Stimulated activated memory B cell treated with anti-CD40 and anti-IgM and Interleukin-4, amounts not matched to agents 10 μg/mL and 1 μg/mL and 100 μg/mL, for 72 hours (primary cell): ENCODE results near the gene PPP3CA.
"Not testable (repeated sequence)": the region's sequence is repeated elsewhere in the genome, so short reads cannot be mapped to it uniquely, and the experiment has no call there.

Experiments used
- ATAC-seq: fragments of 150-1000 bp; cut with Tn5 transposase; 2 replicates; pipeline ENCODE4 v1.10.0; 2021
- H3K27ac Mint-ChIP-seq: one replicate; pipeline ENCODE4 v1.8.0; 2022; ENCODE audit warnings: mild to moderate bottlenecking, mixed read lengths
- H3K27me3 Mint-ChIP-seq: one replicate; pipeline ENCODE4 v1.8.0; 2022; ENCODE audit warnings: mixed read lengths
- H3K36me3 Mint-ChIP-seq: one replicate; pipeline ENCODE4 v1.8.0; 2022; ENCODE audit warnings: mixed read lengths
- H3K4me1 Mint-ChIP-seq: one replicate; pipeline ENCODE4 v1.8.0; 2022; ENCODE audit warnings: mixed read lengths
- H3K4me3 Mint-ChIP-seq: one replicate; pipeline ENCODE4 v1.8.0; 2022; ENCODE audit warnings: mild to moderate bottlenecking, moderate library complexity, mixed read lengths
- H3K9me3 Mint-ChIP-seq: one replicate; pipeline ENCODE4 v1.8.0; 2022; ENCODE audit warnings: mixed read lengths

PPP3CA gene

GRCh38 chr4:101092609-101093008 is 254.7 kb downstream of the PPP3CA start:
- not testable (repeated sequence) for H3K27me3 Mint-ChIP-seq, ATAC-seq, H3K4me3 Mint-ChIP-seq, H3K4me1 Mint-ChIP-seq, H3K27ac Mint-ChIP-seq, H3K9me3 Mint-ChIP-seq
- peaks cover 30% of the 10 kb centered on the region for H3K36me3 Mint-ChIP-seq

DNA sequence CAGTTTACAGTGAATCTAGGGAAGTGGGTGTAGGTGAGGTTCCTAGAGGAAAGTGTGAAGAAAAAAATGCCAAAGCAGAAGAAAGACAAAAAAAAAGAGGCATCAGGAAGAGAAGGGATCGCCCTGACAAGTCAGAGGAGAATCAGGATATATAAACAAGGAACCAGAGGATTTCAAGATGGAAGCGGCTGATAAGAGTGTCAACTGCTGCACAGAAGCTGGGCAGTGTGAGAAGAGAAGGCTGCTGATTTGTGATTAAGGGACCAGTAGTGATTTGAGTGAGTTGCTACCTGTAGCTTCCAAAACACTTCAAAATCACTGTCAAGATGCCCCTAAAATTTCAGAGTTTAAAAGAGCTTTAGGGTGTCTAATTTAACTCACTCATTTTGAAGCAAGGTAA is 258.2 kb downstream of the PPP3CA start:
- Mint-ChIP-seq H3K36me3 (peaks cover 37% of the 10 kb centered on the region), H3K4me1 (peaks cover 38% of the 10 kb centered on the region), H3K9me3 (peaks cover 7% of the 10 kb centered on the region), H3K4me3 (no peak overlapping the region), H3K27ac (peak overlapping the region; percentile 33), H3K27me3 (no peaks in the 10 kb centered on the region)
- no peak for ATAC-seq

- no peak for ATAC-seq
- H3K36me3 Mint-ChIP-seq, result peaks cover 32% of the 10 kb centered on the region
- peaks cover 39% of the 10 kb centered on the region for H3K4me1 Mint-ChIP-seq
- H3K27ac Mint-ChIP-seq, result peak overlapping the region; percentile 33
- H3K27me3 Mint-ChIP-seq, result no peaks in the 10 kb centered on the region
- no peaks in the 10 kb centered on the region for H3K9me3 Mint-ChIP-seq
- no peak overlapping the region for H3K4me3 Mint-ChIP-seq
These were observed 260.3 kb downstream of the PPP3CA start for GRCh38 chr4:101086801-101087586.

GRCh38 chr4:101083131-101083530 is 264.2 kb downstream of the PPP3CA start:
- no peak for ATAC-seq
- Mint-ChIP-seq H3K36me3 (peaks cover 47% of the 10 kb centered on the region), H3K4me3 (no peak overlapping the region), H3K27ac (no peak overlapping the region), H3K4me1 (peaks cover 38% of the 10 kb centered on the region), H3K27me3 (no peaks in the 10 kb centered on the region), H3K9me3 (no peaks in the 10 kb centered on the region)

DNA sequence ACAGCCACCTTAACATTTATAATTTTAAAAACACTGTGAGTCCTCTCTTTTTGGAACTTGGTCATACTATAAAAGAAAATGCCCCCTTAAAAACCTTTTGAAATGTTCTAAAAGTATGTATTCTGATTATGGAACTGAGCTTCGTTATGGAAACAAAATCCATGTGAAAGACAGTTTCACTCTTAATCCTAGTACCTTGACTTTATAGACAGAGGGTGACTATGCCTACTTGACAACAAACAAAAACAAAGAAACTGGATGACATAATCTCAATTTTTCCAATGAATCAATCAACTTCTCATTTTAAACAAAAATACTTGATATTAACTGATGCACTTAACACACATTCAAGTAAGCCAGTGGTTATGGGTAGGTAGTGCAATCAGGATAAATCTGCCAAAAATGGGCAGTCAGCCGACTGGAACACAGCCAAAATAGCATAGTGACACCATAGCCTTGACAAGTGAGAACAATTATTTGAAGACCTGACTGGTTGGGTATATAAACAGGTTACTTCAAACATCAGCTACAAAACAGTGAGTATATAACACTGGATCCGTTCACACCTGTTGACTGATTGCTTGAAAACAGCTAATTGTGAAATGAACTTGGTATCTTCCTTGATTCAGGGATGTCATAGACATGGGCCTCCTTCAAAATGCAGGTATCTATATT is 265.5 kb downstream of the PPP3CA start:
- no peak for ATAC-seq
- H3K27me3 Mint-ChIP-seq, result no peaks in the 10 kb centered on the region
- H3K27ac Mint-ChIP-seq, result no peak overlapping the region
- peaks cover 32% of the 10 kb centered on the region for H3K4me1 Mint-ChIP-seq
- H3K36me3 Mint-ChIP-seq, result peaks cover 39% of the 10 kb centered on the region
- H3K9me3 Mint-ChIP-seq, result no peaks in the 10 kb centered on the region
- no peak overlapping the region for H3K4me3 Mint-ChIP-seq

DNA sequence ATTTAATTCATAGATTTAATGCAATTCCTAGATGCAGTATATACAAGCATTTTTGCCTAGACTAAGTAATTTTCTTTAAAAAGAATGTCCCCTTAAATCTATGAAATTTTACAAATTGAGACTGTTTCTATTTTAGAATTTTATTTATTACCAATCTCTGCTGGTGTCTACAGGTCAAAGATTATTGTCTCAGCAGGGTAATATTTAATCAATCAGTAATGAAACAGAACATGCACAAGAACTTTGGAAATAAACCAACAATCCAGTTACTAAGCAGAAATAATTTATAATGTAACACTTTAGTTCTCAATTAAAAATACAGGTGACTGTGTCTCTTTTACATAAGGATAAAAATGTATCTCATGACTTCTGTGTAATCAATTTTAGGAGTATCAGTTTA is 266.2 kb downstream of the PPP3CA start:
- ATAC-seq, result no peak
- H3K27me3 Mint-ChIP-seq, result no peaks in the 10 kb centered on the region
- H3K4me1 Mint-ChIP-seq, result peaks cover 26% of the 10 kb centered on the region
- no peak overlapping the region for H3K27ac Mint-ChIP-seq
- H3K4me3 Mint-ChIP-seq, result no peak overlapping the region
- no peaks in the 10 kb centered on the region for H3K9me3 Mint-ChIP-seq
- H3K36me3 Mint-ChIP-seq, result peaks cover 46% of the 10 kb centered on the region

DNA sequence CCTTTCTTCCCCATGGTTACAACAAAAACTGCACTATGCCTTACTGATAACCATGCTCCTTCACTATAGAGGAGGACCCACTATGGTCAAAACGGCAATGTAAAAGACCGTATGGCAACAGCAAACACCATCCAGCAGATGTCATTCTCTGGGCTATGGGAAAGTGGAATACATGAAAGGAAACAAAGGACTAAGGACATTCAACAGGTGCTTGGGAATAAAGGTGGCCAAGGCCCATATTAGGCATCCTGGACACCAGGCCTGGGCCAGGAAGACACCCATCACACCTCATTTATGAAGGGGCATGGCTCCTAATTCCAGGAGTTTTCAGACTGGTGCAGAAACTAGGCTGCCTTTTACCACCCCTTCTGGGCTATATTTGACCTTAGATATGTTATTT is 268.4 kb downstream of the PPP3CA start:
- Mint-ChIP-seq H3K27ac (no peak overlapping the region), H3K4me1 (peaks cover 18% of the 10 kb centered on the region), H3K9me3 (no peaks in the 10 kb centered on the region), H3K4me3 (no peak overlapping the region), H3K36me3 (peaks cover 61% of the 10 kb centered on the region), H3K27me3 (no peaks in the 10 kb centered on the region)
- no peak for ATAC-seq

GRCh38 chr4:101076032-101076431 is 271.3 kb downstream of the PPP3CA start:
- ATAC-seq, result no peak
- no peak overlapping the region for H3K27ac Mint-ChIP-seq
- no peaks in the 10 kb centered on the region for H3K9me3 Mint-ChIP-seq
- H3K27me3 Mint-ChIP-seq, result no peaks in the 10 kb centered on the region
- peaks cover 18% of the 10 kb centered on the region for H3K4me1 Mint-ChIP-seq
- H3K36me3 Mint-ChIP-seq, result peaks cover 46% of the 10 kb centered on the region
- H3K4me3 Mint-ChIP-seq, result no peak overlapping the region

GRCh38 chr4:101075536-101075935 is 271.8 kb downstream of the PPP3CA start:
- H3K9me3 Mint-ChIP-seq, result no peaks in the 10 kb centered on the region
- no peaks in the 10 kb centered on the region for H3K27me3 Mint-ChIP-seq
- H3K27ac Mint-ChIP-seq, result no peak overlapping the region
- peaks cover 18% of the 10 kb centered on the region for H3K4me1 Mint-ChIP-seq
- no peak overlapping the region for H3K4me3 Mint-ChIP-seq
- H3K36me3 Mint-ChIP-seq, result peaks cover 46% of the 10 kb centered on the region
- ATAC-seq, result no peak

- ATAC-seq, result no peak
These were observed 273.0 kb downstream of the PPP3CA start for GRCh38 chr4:101074326-101074725.

GRCh38 chr4:101071241-101071640 is 276.1 kb downstream of the PPP3CA start:
- Mint-ChIP-seq H3K9me3 (no peaks in the 10 kb centered on the region), H3K4me1 (peaks cover 19% of the 10 kb centered on the region)

More at GRCh38 chr4:101074326-101074725, 273.0 kb downstream of the PPP3CA start:
- Mint-ChIP-seq H3K9me3 (no peaks in the 10 kb centered on the region), H3K36me3 (peaks cover 46% of the 10 kb centered on the region), H3K27ac (no peak overlapping the region), H3K27me3 (no peaks in the 10 kb centered on the region), H3K4me1 (peaks cover 19% of the 10 kb centered on the region), H3K4me3 (no peak overlapping the region)

DNA sequence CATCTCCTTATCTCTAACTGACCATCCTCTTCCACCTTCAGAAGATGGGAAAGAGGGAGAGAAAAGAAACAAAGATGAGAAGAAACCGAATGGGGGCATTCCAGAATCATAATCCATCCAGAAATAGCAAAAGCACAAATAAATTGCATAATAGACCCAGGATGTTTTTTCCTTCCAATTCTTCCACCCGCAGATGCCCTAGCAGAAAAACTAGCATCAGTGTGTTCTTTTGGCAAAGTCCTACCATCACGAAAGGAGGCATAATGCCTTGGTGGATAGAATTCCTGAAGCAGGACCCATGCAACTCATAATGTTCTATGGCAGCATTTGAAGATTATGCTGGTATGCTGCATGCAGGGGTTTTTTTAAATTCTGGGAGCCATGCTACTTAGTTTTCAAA is 279.2 kb downstream of the PPP3CA start:
- Mint-ChIP-seq H3K4me1 (peaks cover 7% of the 10 kb centered on the region), H3K9me3 (no peaks in the 10 kb centered on the region), H3K36me3 (peaks cover 7% of the 10 kb centered on the region), H3K4me3 (no peak overlapping the region), H3K27me3 (no peaks in the 10 kb centered on the region), H3K27ac (no peak overlapping the region)
- ATAC-seq, result no peak

More at GRCh38 chr4:101071241-101071640, 276.1 kb downstream of the PPP3CA start:
- Mint-ChIP-seq H3K4me3 (no peak overlapping the region), H3K36me3 (peaks cover 30% of the 10 kb centered on the region), H3K27me3 (no peaks in the 10 kb centered on the region), H3K27ac (no peak overlapping the region)
- no peak for ATAC-seq

DNA sequence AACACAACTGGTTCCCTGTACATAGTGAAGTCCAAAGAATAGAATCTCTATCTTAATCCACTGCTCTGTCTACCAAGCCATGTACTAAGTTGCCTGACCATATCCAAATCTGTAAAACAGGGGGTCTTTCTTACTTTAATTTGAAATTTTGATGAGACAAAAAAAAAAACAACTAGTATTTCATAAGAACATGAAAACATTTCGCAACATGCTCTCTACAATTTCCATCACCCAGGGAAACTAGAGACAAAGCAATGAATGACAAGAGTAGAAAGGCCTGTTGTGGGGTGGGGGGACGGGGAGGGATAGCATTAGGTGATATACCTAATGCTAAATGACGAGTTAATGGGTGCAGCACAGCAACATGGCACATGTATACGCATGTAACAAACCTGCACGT is 279.9 kb downstream of the PPP3CA start:
- Mint-ChIP-seq H3K27ac (no peak overlapping the region), H3K4me1 (peaks cover 7% of the 10 kb centered on the region), H3K36me3 (peaks cover 15% of the 10 kb centered on the region), H3K4me3 (no peak overlapping the region), H3K27me3 (no peaks in the 10 kb centered on the region), H3K9me3 (no peaks in the 10 kb centered on the region)
- ATAC-seq, result no peak

DNA sequence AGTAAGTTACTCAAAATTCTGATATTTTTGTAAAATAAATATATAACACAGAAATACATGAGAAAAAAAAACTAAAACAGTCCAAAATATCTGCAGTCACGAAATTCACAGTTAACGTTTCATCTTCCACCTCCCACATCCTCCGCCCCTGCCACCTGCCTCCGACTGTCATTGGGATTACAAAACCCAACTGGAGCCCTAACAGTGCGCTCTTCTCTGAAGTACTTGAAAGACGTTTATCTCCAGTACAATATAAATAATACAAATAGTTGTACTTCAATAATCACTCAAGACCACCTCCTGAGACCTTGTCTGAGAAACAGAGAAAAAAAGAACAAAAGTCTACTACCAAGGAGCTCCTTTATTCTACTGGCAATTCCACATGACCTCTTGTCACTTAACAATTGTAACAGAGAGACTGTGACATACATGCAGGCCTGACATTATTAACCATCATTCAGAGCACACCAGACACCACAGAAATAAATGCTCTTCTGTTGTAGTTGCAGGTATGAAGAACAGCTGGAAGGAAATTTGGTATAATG is 280.6 kb downstream of the PPP3CA start:
- Mint-ChIP-seq H3K27me3 (no peaks in the 10 kb centered on the region), H3K27ac (no peak overlapping the region), H3K4me1 (peaks cover 7% of the 10 kb centered on the region), H3K4me3 (no peak overlapping the region), H3K36me3 (peaks cover 15% of the 10 kb centered on the region), H3K9me3 (no peaks in the 10 kb centered on the region)
- no peak for ATAC-seq

- Mint-ChIP-seq H3K27me3 (no peaks in the 10 kb centered on the region), H3K36me3 (peaks cover 15% of the 10 kb centered on the region), H3K27ac (no peak overlapping the region), H3K9me3 (no peaks in the 10 kb centered on the region), H3K4me1 (peaks cover 7% of the 10 kb centered on the region), H3K4me3 (no peak overlapping the region)
- ATAC-seq, result no peak
These were observed 281.3 kb downstream of the PPP3CA start for GRCh38 chr4:101065935-101066485.
